Lower leg skin (tissue), 3 donors: ENCODE results near the gene CADM3.

Experiments used
- CTCF ChIP-seq, 3 donors: fragments of 450-650 bp; IDR thresholded peaks; one replicate each; pipeline ENCODE4 v1.5.1; 2016; ENCODE audit warnings: antibody characterized with exemption in 3 of 3, mild to moderate bottlenecking in 3 of 3, moderate library complexity in 2 of 3
- POLR2A ChIP-seq, 2 donors: fragments of 450-650 bp; IDR thresholded peaks; one replicate each; pipeline ENCODE4 v1.6.1; 2016 to 2017; ENCODE audit warnings: antibody characterized with exemption in 2 of 2, mild to moderate bottlenecking in 1 of 2, moderate library complexity in 1 of 2

GRCh38 chr1:159200769-159201168, 29.4 kb downstream of the CADM3 start:
- TF ChIP-seq CTCF (IDR thresholded peaks at IDR 0.05) = no peak
- no peak for TF ChIP-seq POLR2A (IDR thresholded peaks at IDR 0.05)
